Activated CD4-positive, alpha-beta T cell treated with anti-CD3 and anti-CD28 coated beads, Interleukin-2, amount 10 ng/mL, durations not matched to agents 24 days and 14 days (primary cell): ENCODE measurements around the gene TAS2R7. TPM values are rescaled to one million over a fixed set of nuclear protein-coding genes. Genes with fewer than 3 reads are reported as not detected.
A peak's percentile ranks its signal among the peaks of the same experiment; 100 is the strongest.

ENCODE experiments used
- DNase-seq: peaks from one replicate; pipeline ENCODE4 v3.0.0; 2022
- H3K27ac Mint-ChIP-seq: one replicate; pipeline ENCODE4 v1.8.0; 2022; ENCODE audit warnings: mild to moderate bottlenecking, mixed read lengths
- H3K27me3 Mint-ChIP-seq: one replicate; pipeline ENCODE4 v1.8.0; 2022; ENCODE audit warnings: mixed read lengths
- H3K36me3 Mint-ChIP-seq: one replicate; pipeline ENCODE4 v1.8.0; 2022; ENCODE audit warnings: low read depth, mild to moderate bottlenecking, mixed read lengths
- H3K4me1 Mint-ChIP-seq: one replicate; pipeline ENCODE4 v1.8.0; 2021; ENCODE audit warnings: mixed read lengths
- H3K4me3 Mint-ChIP-seq: one replicate; pipeline ENCODE4 v1.8.0; 2022; ENCODE audit warnings: mild to moderate bottlenecking, moderate library complexity, mixed read lengths
- H3K9me3 Mint-ChIP-seq: one replicate; pipeline ENCODE4 v1.8.0; 2021; ENCODE audit warnings: mixed read lengths
- intact Hi-C: fragments of 100-400 bp; cut with micrococcal nuclease; formaldehyde crosslinking; loops from one replicate; pipeline ENCODE4 v1.15.1; 2023
- total RNA-seq: library from RNA; stranded (reverse); gene quantifications from 2 replicates; pipeline ENCODE4 v1.2.3, GENCODE V29; 2022

TAS2R7 gene, protein sequence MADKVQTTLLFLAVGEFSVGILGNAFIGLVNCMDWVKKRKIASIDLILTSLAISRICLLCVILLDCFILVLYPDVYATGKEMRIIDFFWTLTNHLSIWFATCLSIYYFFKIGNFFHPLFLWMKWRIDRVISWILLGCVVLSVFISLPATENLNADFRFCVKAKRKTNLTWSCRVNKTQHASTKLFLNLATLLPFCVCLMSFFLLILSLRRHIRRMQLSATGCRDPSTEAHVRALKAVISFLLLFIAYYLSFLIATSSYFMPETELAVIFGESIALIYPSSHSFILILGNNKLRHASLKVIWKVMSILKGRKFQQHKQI
- not detected in 2 replicates for total RNA-seq

DNA sequence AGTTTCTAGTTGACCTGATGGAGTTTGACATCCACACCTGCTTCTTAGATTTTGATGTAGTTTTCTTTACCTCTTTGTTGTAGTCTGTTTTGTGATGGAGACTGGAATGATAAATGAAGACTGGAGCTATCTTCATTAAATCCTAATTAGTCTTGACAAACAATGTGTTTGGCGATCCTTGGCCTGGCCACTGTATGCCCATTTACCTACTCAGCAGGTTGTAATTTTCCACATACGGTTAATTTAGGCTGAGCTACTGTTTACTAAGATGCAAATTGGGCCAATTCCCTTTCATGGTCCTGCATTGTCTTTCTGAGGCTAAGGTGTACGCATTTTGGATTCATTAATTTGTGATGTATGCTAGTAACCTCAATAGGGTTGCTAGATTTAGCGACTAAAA, at the start of gene TAS2R7:
Gene TAS2R7 (minus strand): TSS at position 41 of the 400 bp plus-strand sequence. CDS start 57 bp downstream, outside the sequence.
- peaks cover 26% of the 10 kb centered on the region for H3K27me3 Mint-ChIP-seq
- intact Hi-C loops: no loop called here
- H3K9me3 Mint-ChIP-seq: peaks cover 3% of the 10 kb centered on the region
- DNase-seq: no peak
- no peak within 1 kb of the TSS for H3K4me3 Mint-ChIP-seq
- H3K27ac Mint-ChIP-seq: no peak within 1 kb of the TSS
- H3K4me1 Mint-ChIP-seq: no peaks in the 10 kb centered on the region
- H3K36me3 Mint-ChIP-seq: no peaks in the 10 kb centered on the region

DNA sequence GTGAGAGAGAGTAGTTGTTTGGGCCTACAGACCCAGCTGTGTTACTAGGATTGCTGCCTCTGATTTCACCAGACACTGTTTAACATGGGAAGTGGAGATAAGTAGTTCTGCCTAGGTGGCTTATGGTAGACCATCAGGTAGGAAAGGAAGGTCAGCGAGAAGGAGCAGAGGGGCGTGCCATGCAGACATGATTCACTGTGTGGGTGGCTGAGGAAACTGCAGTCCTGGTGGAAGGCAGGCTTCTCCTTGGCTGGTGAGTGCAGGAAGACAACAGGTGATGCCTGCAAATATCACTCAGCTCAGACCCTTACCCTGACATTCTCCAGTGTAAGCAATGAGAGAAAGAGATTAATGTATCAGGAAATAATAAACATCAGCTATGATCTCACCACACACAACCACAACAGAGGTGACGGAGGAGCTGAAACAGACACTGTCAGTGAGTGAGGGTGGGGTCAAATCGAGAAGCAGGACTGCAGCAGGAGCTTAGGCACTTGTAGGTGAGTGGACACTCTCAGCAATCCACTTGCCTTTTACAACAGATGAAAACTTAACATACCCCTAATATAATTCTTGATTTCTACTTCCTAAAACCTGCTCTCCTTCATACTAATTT, 48.9 kb upstream of the TAS2R7 start:
- DNase-seq: peak; percentile 54

DNA sequence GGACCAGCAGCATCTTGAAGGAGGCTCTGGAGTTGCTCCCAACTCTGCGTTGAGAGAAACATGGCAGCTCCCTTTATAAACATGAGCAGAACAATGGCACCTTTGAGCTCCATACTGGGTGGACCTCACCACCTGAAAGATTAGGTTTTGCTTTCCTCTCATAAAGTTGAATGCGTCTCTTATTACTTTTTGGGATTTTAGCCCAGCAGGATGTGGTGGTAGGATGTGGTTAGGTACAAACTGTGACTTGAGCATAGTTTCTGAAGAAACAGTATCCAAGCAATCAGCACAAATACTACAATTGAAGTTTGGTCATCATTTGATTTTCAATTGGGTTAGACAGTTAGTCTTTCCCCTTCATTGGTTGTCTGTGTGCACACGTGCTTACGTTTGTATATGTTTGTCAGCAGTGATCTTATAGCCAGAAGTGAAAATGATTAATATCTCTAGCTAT, 47.0 kb upstream of the TAS2R7 start, which contains the start of gene PRR4:
Gene PRR4 (minus strand): TSS at position 51 of the 454 bp plus-strand sequence. CDS start 38 bp downstream, at position 13.
- DNase-seq: peak; percentile 84
- no peaks in the 10 kb centered on the region for H3K27me3 Mint-ChIP-seq
- peaks cover 35% of the 10 kb centered on the region for H3K4me1 Mint-ChIP-seq
- no peak within 1 kb of the TSS for H3K27ac Mint-ChIP-seq
- peaks cover 3% of the 10 kb centered on the region for H3K9me3 Mint-ChIP-seq
- no peak within 1 kb of the TSS for H3K4me3 Mint-ChIP-seq
- H3K36me3 Mint-ChIP-seq: peaks cover 22% of the 10 kb centered on the region
- intact Hi-C loops: no loop called here

More for the DNA sequence above, 48.9 kb upstream of the TAS2R7 start:
- peaks cover 35% of the 10 kb centered on the region for H3K4me1 Mint-ChIP-seq
- no peak overlapping the region for H3K4me3 Mint-ChIP-seq
- H3K9me3 Mint-ChIP-seq: peaks cover 10% of the 10 kb centered on the region
- peaks cover 28% of the 10 kb centered on the region for H3K36me3 Mint-ChIP-seq
- no peaks in the 10 kb centered on the region for H3K27me3 Mint-ChIP-seq
- H3K27ac Mint-ChIP-seq: no peak overlapping the region
- intact Hi-C loops: no loop called here

DNA sequence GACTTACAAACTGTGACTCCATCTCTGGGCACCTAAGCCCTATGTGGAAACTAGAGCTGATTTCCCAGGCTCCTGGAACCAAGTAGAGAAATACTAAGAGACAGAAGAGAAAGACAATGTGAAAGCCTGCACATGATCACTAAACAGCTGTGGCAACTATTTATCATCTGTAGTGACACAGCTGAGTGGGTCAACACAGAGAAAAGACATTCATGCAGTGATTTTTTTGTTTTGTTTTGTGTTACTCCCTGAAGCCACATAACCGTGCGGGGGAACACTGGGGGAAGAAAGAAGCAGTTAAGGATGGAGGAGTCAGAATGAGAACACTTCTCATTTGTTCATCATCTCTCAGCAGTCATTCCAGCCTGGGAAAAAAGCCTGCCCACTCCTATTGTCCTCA, 45.3 kb upstream of the TAS2R7 start:
- no peak overlapping the region for H3K27ac Mint-ChIP-seq
- peaks cover 20% of the 10 kb centered on the region for H3K36me3 Mint-ChIP-seq

DNA sequence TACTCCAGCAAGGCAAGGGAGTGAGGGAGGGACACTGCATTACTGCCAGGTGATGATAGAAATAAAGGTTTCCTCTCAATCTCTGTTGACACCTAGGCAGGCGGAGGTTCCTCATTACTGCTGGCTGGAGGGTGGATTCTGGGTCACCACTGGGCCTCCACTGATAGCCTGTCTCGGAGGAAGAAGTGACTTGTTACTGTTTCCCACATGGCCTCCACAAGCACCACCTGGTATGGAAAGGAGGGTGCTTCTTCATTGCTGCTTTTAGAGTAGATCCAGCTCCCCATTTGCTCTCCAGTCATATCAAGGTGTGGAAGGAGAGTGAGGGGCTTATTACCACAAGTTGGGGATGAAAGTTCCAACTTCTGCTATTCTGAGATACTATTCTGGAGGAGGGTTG, 40.4 kb upstream of the TAS2R7 start:
- no peak overlapping the region for H3K27ac Mint-ChIP-seq
- peaks cover 13% of the 10 kb centered on the region for H3K36me3 Mint-ChIP-seq

More for the DNA sequence above, 45.3 kb upstream of the TAS2R7 start:
- no peak for DNase-seq
- no peaks in the 10 kb centered on the region for H3K27me3 Mint-ChIP-seq
- peaks cover 3% of the 10 kb centered on the region for H3K9me3 Mint-ChIP-seq
- no peak overlapping the region for H3K4me3 Mint-ChIP-seq
- peaks cover 35% of the 10 kb centered on the region for H3K4me1 Mint-ChIP-seq
- intact Hi-C loops: no loop called here

DNA sequence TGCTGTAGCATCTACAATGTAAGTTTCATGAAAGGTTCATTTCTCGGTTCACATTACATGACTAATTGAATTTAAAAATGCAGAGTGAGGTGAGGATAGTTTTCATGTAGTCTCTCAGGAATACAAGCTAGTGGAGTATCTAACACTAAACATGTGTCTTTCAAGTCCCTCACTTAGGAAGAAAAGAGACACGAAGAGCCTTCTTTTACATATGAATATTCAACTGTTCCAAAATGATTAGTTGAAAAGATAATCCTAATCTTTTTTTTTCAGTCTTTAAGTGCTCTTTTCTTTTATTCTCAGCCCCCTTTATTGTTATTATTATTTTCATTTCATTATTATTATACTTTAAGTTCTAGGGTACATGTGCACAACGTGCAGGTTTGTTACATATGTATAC, 36.0 kb upstream of the TAS2R7 start:
- intact Hi-C loops: no loop called here
- Mint-ChIP-seq H3K4me3 (no peak overlapping the region), H3K27me3 (no peaks in the 10 kb centered on the region), H3K36me3 (peaks cover 2% of the 10 kb centered on the region), H3K4me1 (no peaks in the 10 kb centered on the region), H3K9me3 (no peaks in the 10 kb centered on the region), H3K27ac (no peak overlapping the region)
- DNase-seq: no peak

More for the DNA sequence above, 40.4 kb upstream of the TAS2R7 start:
- H3K4me3 Mint-ChIP-seq: no peak overlapping the region
- intact Hi-C loops: no loop called here
- H3K9me3 Mint-ChIP-seq: no peaks in the 10 kb centered on the region
- DNase-seq: peak; percentile 51
- H3K27me3 Mint-ChIP-seq: no peaks in the 10 kb centered on the region
- H3K4me1 Mint-ChIP-seq: no peaks in the 10 kb centered on the region

DNA sequence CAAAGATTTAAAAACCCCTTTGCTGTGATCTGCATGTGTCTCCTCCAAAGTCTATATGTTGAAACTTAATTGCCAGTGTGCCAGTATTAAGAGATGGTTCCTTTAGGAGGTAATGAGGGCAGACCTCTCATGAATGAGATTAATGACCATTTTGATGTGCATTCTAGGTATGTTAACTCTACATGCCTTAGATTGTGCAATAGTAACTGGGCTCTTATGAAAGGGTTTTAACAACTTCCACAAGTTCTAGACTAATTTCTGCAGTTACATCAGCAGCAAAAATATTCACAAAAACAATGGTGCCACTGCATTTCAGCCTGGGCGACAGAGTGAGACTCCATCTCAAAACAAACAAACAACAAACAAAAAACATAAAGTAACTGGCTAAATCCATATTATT, 27.6 kb upstream of the TAS2R7 start:
- Mint-ChIP-seq H3K4me1 (no peaks in the 10 kb centered on the region), H3K27me3 (peaks cover 4% of the 10 kb centered on the region), H3K27ac (no peak overlapping the region), H3K36me3 (no peaks in the 10 kb centered on the region), H3K9me3 (no peaks in the 10 kb centered on the region), H3K4me3 (no peak overlapping the region)
- intact Hi-C loops: no loop called here
- DNase-seq: no peak

DNA sequence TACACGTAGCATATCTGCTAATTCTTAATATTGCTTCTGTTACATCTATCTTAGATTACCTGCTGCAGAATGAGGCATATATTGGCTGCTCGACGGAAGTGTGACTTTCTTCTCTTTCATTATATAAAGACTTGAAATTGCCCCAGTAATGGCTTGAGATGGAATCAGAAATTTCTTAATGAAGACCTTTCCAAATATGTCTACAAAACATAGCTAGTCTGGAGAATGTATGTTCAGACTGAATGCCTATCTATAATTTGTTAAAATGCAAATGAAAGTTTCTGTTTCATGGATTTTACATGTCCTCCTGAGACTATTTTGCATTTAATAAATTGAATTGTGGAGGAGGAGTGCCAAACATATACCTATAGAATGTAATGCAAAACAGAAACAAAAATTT, 23.8 kb upstream of the TAS2R7 start, which contains the start of gene TAS2R10:
Gene TAS2R10 (minus strand): TSS at position 101 of the 400 bp plus-strand sequence. CDS start 89 bp downstream, at position 12.
- Mint-ChIP-seq H3K27ac (no peak within 1 kb of the TSS), H3K9me3 (no peaks in the 10 kb centered on the region), H3K36me3 (no peaks in the 10 kb centered on the region), H3K4me3 (no peak within 1 kb of the TSS), H3K27me3 (peaks cover 4% of the 10 kb centered on the region), H3K4me1 (no peaks in the 10 kb centered on the region)
- intact Hi-C loops: no loop called here
- no peak for DNase-seq

DNA sequence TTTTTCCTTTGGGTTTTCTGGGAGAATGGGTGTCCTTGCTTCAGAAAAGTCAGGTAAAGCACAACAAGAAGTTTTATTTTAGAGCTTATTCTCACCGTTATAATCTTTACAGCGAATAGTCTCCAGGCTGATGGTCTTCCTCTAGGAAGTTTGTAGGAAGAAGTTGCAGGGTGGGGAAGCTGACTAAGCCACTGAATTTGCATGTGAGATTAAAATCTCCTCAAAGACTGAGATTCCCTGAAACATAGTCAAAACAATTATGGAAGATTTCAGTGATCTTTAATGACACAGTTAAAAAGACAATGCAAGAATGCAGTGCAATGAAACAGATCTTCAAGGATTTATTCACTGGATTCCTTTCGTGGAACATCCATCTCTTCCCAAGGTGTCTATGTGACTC, 22.5 kb upstream of the TAS2R7 start:
- DNase-seq: no peak
- Mint-ChIP-seq H3K4me3 (no peak overlapping the region), H3K27me3 (peaks cover 2% of the 10 kb centered on the region), H3K27ac (no peak overlapping the region), H3K4me1 (no peaks in the 10 kb centered on the region), H3K9me3 (no peaks in the 10 kb centered on the region), H3K36me3 (no peaks in the 10 kb centered on the region)
- intact Hi-C loops: no loop called here

DNA sequence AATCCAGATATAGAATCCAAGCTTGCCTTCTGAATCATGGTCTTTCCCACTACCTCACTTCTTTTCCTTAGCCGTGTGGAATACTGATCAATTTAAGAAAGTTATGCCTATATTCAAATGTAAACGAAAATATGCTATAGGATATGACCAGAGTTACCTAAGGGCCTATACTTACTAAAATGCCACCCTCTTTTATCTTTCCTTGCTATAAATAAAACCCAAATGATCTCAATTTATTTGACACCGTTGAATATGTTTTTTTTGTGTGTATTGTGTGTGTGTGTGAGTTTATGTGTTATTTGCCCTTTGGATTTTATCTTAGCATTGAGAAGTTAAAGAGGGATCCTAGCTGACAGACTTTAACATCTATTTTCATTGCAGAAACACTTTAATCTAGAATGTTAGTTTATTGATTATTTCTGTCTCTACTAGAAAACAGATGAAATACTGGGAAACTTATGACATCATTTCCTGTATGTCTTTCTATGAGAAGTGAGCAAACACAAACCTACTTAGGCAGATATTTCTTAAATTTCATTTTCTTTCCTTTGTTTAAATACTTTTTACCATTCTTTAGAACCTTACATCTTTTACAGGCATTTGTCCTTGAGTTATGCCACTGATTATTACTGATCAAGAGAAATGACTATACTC, 9.6 kb upstream of the TAS2R7 start:
- Mint-ChIP-seq H3K4me1 (no peaks in the 10 kb centered on the region), H3K36me3 (no peaks in the 10 kb centered on the region), H3K27ac (no peak overlapping the region), H3K27me3 (peaks cover 22% of the 10 kb centered on the region), H3K4me3 (no peak overlapping the region), H3K9me3 (peaks cover 3% of the 10 kb centered on the region)
- intact Hi-C loops: no loop called here
- DNase-seq: no peak

DNA sequence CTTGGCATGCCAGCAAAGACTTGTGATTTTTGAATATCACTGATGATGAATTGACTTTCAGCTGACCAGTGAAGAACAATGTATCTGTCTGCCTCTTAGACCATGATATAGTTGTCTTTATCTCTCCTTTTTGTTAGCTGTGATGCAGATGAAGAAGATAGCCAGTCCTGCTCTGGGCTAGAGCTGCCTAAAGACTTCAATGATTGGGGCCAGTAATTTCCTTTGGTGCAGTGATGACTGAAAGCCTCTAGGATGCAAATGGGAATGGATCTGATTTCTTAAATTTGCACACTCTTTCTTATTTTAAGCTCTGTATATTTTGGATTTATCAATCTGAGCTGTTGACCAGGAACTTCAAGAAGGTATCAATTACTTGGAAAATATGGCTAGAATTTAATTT, 7.6 kb upstream of the TAS2R7 start, which contains the start of gene TAS2R9:
Gene TAS2R9 (minus strand): TSS at position 101 of the 400 bp plus-strand sequence. CDS start 93 bp downstream, at position 8.
- H3K9me3 Mint-ChIP-seq: peaks cover 3% of the 10 kb centered on the region
- no peak within 1 kb of the TSS for H3K4me3 Mint-ChIP-seq
- H3K4me1 Mint-ChIP-seq: no peaks in the 10 kb centered on the region
- H3K27ac Mint-ChIP-seq: no peak within 1 kb of the TSS
- intact Hi-C loops: no loop called here
- DNase-seq: no peak
- peaks cover 26% of the 10 kb centered on the region for H3K27me3 Mint-ChIP-seq
- no peaks in the 10 kb centered on the region for H3K36me3 Mint-ChIP-seq

DNA sequence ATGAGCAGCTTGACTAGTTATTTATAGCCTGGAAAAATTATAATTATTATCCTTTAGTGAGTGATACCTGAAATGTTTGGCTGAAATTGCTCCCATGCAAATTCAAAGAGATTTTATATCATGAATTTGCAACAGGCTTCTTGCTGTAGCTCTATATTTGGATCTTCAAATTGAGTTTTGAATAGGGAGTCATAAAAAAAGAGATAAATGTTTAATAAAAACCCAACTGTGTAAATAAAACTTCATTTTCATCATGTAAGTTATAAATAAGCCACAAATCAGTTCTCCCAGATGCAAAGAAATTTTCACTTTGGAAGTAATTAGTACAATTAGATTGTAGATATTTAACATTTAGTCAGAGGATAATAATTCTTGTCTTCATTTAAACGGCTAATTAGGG, 4.8 kb upstream of the TAS2R7 start, which contains the start of gene TAS2R8:
Gene TAS2R8 (minus strand): TSS at position 101 of the 400 bp plus-strand sequence. CDS start 306 bp downstream, outside the sequence.
- intact Hi-C loops: no loop called here
- no peak for DNase-seq
- H3K4me3 Mint-ChIP-seq: no peak within 1 kb of the TSS
- H3K27ac Mint-ChIP-seq: no peak within 1 kb of the TSS
- H3K27me3 Mint-ChIP-seq: peaks cover 25% of the 10 kb centered on the region
- H3K9me3 Mint-ChIP-seq: no peaks in the 10 kb centered on the region
- H3K36me3 Mint-ChIP-seq: no peaks in the 10 kb centered on the region
- H3K4me1 Mint-ChIP-seq: no peaks in the 10 kb centered on the region

DNA sequence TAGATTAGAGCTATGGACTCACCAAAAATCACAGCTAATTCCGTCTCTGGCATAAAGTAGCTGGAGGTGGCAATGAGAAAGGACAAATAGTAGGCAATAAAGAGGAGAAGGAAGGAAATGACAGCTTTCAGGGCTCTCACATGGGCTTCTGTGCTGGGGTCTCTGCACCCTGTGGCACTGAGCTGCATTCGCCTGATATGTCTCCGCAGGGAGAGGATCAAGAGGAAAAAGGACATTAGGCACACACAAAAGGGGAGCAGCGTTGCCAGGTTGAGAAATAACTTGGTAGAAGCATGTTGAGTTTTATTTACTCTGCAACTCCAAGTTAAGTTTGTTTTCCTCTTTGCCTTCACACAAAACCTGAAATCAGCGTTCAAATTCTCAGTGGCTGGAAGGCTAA, 686 bp downstream of the TAS2R7 start:
- no peaks in the 10 kb centered on the region for H3K36me3 Mint-ChIP-seq
- no peak overlapping the region for H3K4me3 Mint-ChIP-seq
- H3K27me3 Mint-ChIP-seq: peaks cover 29% of the 10 kb centered on the region
- DNase-seq: no peak
- intact Hi-C loops: no loop called here
- H3K9me3 Mint-ChIP-seq: peaks cover 3% of the 10 kb centered on the region
- H3K27ac Mint-ChIP-seq: no peak overlapping the region
- no peaks in the 10 kb centered on the region for H3K4me1 Mint-ChIP-seq

DNA sequence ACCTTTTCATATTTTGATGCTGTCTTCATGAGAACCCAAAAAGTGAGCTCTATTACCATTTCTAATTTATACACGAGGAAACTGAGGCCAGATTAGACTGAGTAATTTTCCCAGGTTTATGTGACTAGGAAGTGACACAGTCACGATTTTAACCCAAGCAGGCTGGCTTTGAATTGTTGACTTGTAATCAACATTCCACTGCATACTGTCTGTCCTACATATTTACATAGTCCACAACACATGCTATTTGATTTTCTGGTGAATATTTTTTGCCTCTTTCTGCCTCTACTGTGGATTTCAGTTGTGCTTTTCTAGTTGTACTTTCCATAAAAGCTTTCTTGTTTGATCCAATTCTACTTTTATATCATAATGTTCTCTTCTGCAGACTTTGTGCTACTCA, 8.2 kb downstream of the TAS2R7 start:
- intact Hi-C loops: no loop called here
- Mint-ChIP-seq H3K4me3 (no peak overlapping the region), H3K9me3 (no peaks in the 10 kb centered on the region), H3K27ac (no peak overlapping the region), H3K4me1 (no peaks in the 10 kb centered on the region), H3K27me3 (peaks cover 20% of the 10 kb centered on the region), H3K36me3 (no peaks in the 10 kb centered on the region)
- no peak for DNase-seq
